ENCODE data around the gene MS4A8. TPM values are rescaled to one million over a fixed set of nuclear protein-coding genes. Genes with fewer than 3 reads are reported as not detected.

The MS4A8 gene
- total RNA-seq, 2 experiments from 2014 or later: not detected

- Histone ChIP-seq H3K27me3 (ENCODE audit: control insufficient read depth in 1 of 2, insufficient read depth in 2 of 2, low read length in 2 of 2) (peaks cover 2 to 10% of the 10 kb centered on the region in 2 experiments), H3K9me3 (ENCODE audit: control insufficient read depth in 1 of 2, insufficient read depth in 1 of 2, low read length in 2 of 2) (peaks cover 0 to 4% of the 10 kb centered on the region in 2 experiments), H3K27ac (ENCODE audit: low read depth in 1 of 2, low read length in 2 of 2) (no peak overlapping the region), H3K4me1 (ENCODE audit: insufficient read depth, low read length) (no peaks in the 10 kb centered on the region), H3K36me3 (ENCODE audit: insufficient read depth, low read length) (no peaks in the 10 kb centered on the region), H3K4me3 (ENCODE audit: low read length) (no peak overlapping the region)
- POLR2A ChIA-PET: no interaction called here
- intact Hi-C loops (cut with DNase I, micrococcal nuclease): no loop called here
- H3K27me3 Mint-ChIP-seq: peaks cover 52% of the 10 kb centered on the region
- TF ChIP-seq CTCF (IDR thresholded peaks at IDR 0.05): no peak
- H3K9me3 Mint-ChIP-seq: no peaks in the 10 kb centered on the region
- ATAC-seq (ENCODE audit: poor library complexity) (no peak), DNase-seq (peak in 1 of 14 experiments; percentile 2)
- no peaks in the 10 kb centered on the region for H3K4me1 Mint-ChIP-seq (ENCODE audit: low read depth)
- no peaks in the 10 kb centered on the region for H3K36me3 Mint-ChIP-seq (ENCODE audit: low read depth)
- H3K27ac Mint-ChIP-seq: no peak overlapping the region
- no peak overlapping the region for H3K4me3 Mint-ChIP-seq
- CTCF ChIA-PET: no interaction called here
Measured at GRCh38 chr11:60764879-60765278, 65.5 kb downstream of the MS4A8 start.

GRCh38 chr11:60765355-60765754 is 65.9 kb downstream of the MS4A8 start:
- DNase-seq (no peak), ATAC-seq (ENCODE audit: poor library complexity) (no peak)
- Histone ChIP-seq H3K9me3 (ENCODE audit: control insufficient read depth in 1 of 2, insufficient read depth in 1 of 2, low read length in 2 of 2) (peaks cover 0 to 4% of the 10 kb centered on the region in 2 experiments), H3K27me3 (ENCODE audit: control insufficient read depth in 1 of 2, insufficient read depth in 2 of 2, low read length in 2 of 2) (peaks cover 2 to 10% of the 10 kb centered on the region in 2 experiments), H3K4me1 (ENCODE audit: insufficient read depth, low read length) (no peaks in the 10 kb centered on the region), H3K4me3 (ENCODE audit: low read length) (no peak overlapping the region), H3K36me3 (ENCODE audit: insufficient read depth, low read length) (no peaks in the 10 kb centered on the region), H3K27ac (ENCODE audit: low read depth in 1 of 2, low read length in 2 of 2) (no peak overlapping the region)
- Mint-ChIP-seq H3K27me3 (peaks cover 48% of the 10 kb centered on the region), H3K27ac (no peak overlapping the region), H3K9me3 (no peaks in the 10 kb centered on the region), H3K4me3 (no peak overlapping the region), H3K4me1 (ENCODE audit: low read depth) (no peaks in the 10 kb centered on the region), H3K36me3 (ENCODE audit: low read depth) (no peaks in the 10 kb centered on the region)
- intact Hi-C loops (cut with DNase I, micrococcal nuclease): no loop called here
- ChIA-PET POLR2A (no interaction called here), CTCF (interaction anchor here (1.1 to 2.3 kb wide), 2 partner anchors 10 to 529 kb away, joined by 5 to 7 read pairs; no protein-coding TSS in a partner anchor)
- TF ChIP-seq CTCF (IDR thresholded peaks at IDR 0.05): no peak

Other genes with a start within 250 kb of the MS4A8 start
- under 1 TPM; 0.75 to 0.82 TPM for gene MS4A1, start 243.8 kb upstream of the MS4A8 start, total RNA-seq
- not detected for gene MS4A12, start 206.8 kb upstream of the MS4A8 start, total RNA-seq
- not detected for gene MS4A13, start 184.2 kb upstream of the MS4A8 start, total RNA-seq
- gene MS4A18, start 25.1 kb downstream of the MS4A8 start, total RNA-seq: not detected
- not detected for gene MS4A15, start 57.3 kb downstream of the MS4A8 start, total RNA-seq
- not detected for gene MS4A10, start 85.7 kb downstream of the MS4A8 start, total RNA-seq
- gene CCDC86, start 142.5 kb downstream of the MS4A8 start, total RNA-seq: 1 to 10 TPM; 8.0 to 9.0 TPM
- under 1 TPM; 0.36 TPM for gene PTGDR2, start 156.3 kb downstream of the MS4A8 start, total RNA-seq
- under 1 TPM in 1 of 2 experiments, not detected in 1; 0.20 TPM for gene ZP1, start 167.9 kb downstream of the MS4A8 start, total RNA-seq
- 10 to 100 TPM; 63.2 to 67.3 TPM for gene PRPF19, start 207.0 kb downstream of the MS4A8 start, total RNA-seq
- 10 to 100 TPM; 27.8 to 32.9 TPM for gene TMEM109, start 214.5 kb downstream of the MS4A8 start, total RNA-seq
- gene TMEM132A, start 224.8 kb downstream of the MS4A8 start, total RNA-seq: not detected